Liver (tissue), 5 donors: ENCODE results near the gene PPP6R1. TPM values are rescaled to one million over a fixed set of nuclear protein-coding genes. Genes with fewer than 3 reads are reported as not detected.

Experiments used
- polyA plus RNA-seq, 2 donors: library from polyadenylated mRNA; stranded (reverse) in 1 of 2; unstranded in 1 of 2; fragments of 200-250 nt in 1 of 2; fragments of >200 nt in 1 of 2; fragmentation: Nextera tagmentation in 1 of 2; extraction: Ambion mirVana in 1 of 2; gene quantifications; one replicate each; pipeline versions ENCODE4 v1.2.1 to v1.2.3, GENCODE V29; 2013 to 2015
- small RNA-seq: library from RNA; depleted of rRNA; stranded (forward); fragments of <200 nt; gene quantifications from one replicate; pipeline ENCODE3, GENCODE V24; 2014
- total RNA-seq, 2 donors: library from RNA; depleted of rRNA; stranded (reverse); fragments of >200 nt; gene quantifications; one replicate each; pipeline ENCODE4 v1.2.3, GENCODE V29; 2014
- donor health status: healthy.
- donor health status: healthy.
- donor health status: healthy.

PPP6R1 gene
- total and polyA plus RNA-seq, 4 donors = 5.5 to 40.1 (median 22.5) TPM

Small RNAs within 50 kb of the gene (small RNA-seq; reads per million reads assigned to genes)
- gene MIR6802 = not detected
- not detected for gene MIR6803
- gene MIR6804 = not detected

Other genes starting within 250 kb of the PPP6R1 start
- 1 to 10 TPM in 1 of 2 donors, under 1 TPM in 1; 0.17 to 1.4 TPM for gene GP6, start 220.8 kb downstream of the PPP6R1 start, total RNA-seq
- gene GP6, start 220.8 kb downstream of the PPP6R1 start, polyA plus RNA-seq = under 1 TPM; 0.13 to 0.16 TPM
- 10 to 100 TPM in 1 of 2 donors, 1 to 10 TPM in 1; 8.9 to 11.7 TPM for gene RDH13, start 195.9 kb downstream of the PPP6R1 start, total RNA-seq
- gene RDH13, start 195.9 kb downstream of the PPP6R1 start, polyA plus RNA-seq = 10 to 100 TPM in 1 of 2 donors, 1 to 10 TPM in 1; 9.0 to 10.1 TPM
- gene EPS8L1, start 183.1 kb downstream of the PPP6R1 start, total RNA-seq = 1 to 10 TPM in 1 of 2 donors, under 1 TPM in 1; 0.65 to 1.5 TPM
- gene EPS8L1, start 183.1 kb downstream of the PPP6R1 start, polyA plus RNA-seq = 1 to 10 TPM in 1 of 2 donors, under 1 TPM in 1; 0.40 to 1.1 TPM
- 10 to 100 TPM; 20.3 to 29.5 TPM for gene PPP1R12C, start 141.4 kb downstream of the PPP6R1 start, total RNA-seq
- gene PPP1R12C, start 141.4 kb downstream of the PPP6R1 start, polyA plus RNA-seq = 10 to 100 TPM in 1 of 2 donors, 1 to 10 TPM in 1; 7.4 to 35.8 TPM
- under 1 TPM in 1 of 2 donors, not detected in 1; 0.28 TPM for gene TNNT1, start 109.8 kb downstream of the PPP6R1 start, total RNA-seq
- under 1 TPM in 1 of 2 donors, not detected in 1; 0.15 TPM for gene TNNT1, start 109.8 kb downstream of the PPP6R1 start, polyA plus RNA-seq
- not detected for gene TNNI3, start 101.3 kb downstream of the PPP6R1 start, total RNA-seq
- not detected for gene TNNI3, start 101.3 kb downstream of the PPP6R1 start, polyA plus RNA-seq
- gene DNAAF3, start 92.4 kb downstream of the PPP6R1 start, total RNA-seq = under 1 TPM; 0.23 to 0.50 TPM
- gene DNAAF3, start 92.4 kb downstream of the PPP6R1 start, polyA plus RNA-seq = under 1 TPM; 0.18 to 0.64 TPM
- gene SYT5, start 78.7 kb downstream of the PPP6R1 start, total RNA-seq = under 1 TPM in 1 of 2 donors, not detected in 1; under 0.01 TPM
- gene SYT5, start 78.7 kb downstream of the PPP6R1 start, polyA plus RNA-seq = not detected
- gene PTPRH, start 49.5 kb downstream of the PPP6R1 start, total RNA-seq = 10 to 100 TPM in 1 of 2 donors, 1 to 10 TPM in 1; 3.1 to 18.5 TPM
- 10 to 100 TPM in 1 of 2 donors, 1 to 10 TPM in 1; 4.3 to 20.4 TPM for gene PTPRH, start 49.5 kb downstream of the PPP6R1 start, polyA plus RNA-seq
- 10 to 100 TPM in 1 of 2 donors, 1 to 10 TPM in 1; 4.8 to 13.7 TPM for gene TMEM86B, start 30.3 kb downstream of the PPP6R1 start, total RNA-seq
- gene TMEM86B, start 30.3 kb downstream of the PPP6R1 start, polyA plus RNA-seq = 10 to 100 TPM; 19.4 to 20.1 TPM
- gene HSPBP1, start 21.1 kb upstream of the PPP6R1 start, total RNA-seq = 10 to 100 TPM in 1 of 2 donors, 1 to 10 TPM in 1; 9.4 to 11.6 TPM
- gene HSPBP1, start 21.1 kb upstream of the PPP6R1 start, polyA plus RNA-seq = 10 to 100 TPM; 15.3 to 31.6 TPM
- under 1 TPM; 0.42 to 0.65 TPM for gene BRSK1, start 25.0 kb upstream of the PPP6R1 start, total RNA-seq
- gene BRSK1, start 25.0 kb upstream of the PPP6R1 start, polyA plus RNA-seq = under 1 TPM in 1 of 2 donors, not detected in 1; 0.10 TPM
- 1 to 10 TPM; 2.1 to 3.3 TPM for gene TMEM150B, start 66.3 kb upstream of the PPP6R1 start, total RNA-seq
- 1 to 10 TPM in 1 of 2 donors, under 1 TPM in 1; 0.81 to 1.8 TPM for gene TMEM150B, start 66.3 kb upstream of the PPP6R1 start, polyA plus RNA-seq
- 10 to 100 TPM in 1 of 2 donors, 1 to 10 TPM in 1; 3.9 to 11.6 TPM for gene KMT5C, start 80.9 kb upstream of the PPP6R1 start, total RNA-seq
- 1 to 10 TPM; 1.1 to 2.1 TPM for gene KMT5C, start 80.9 kb upstream of the PPP6R1 start, polyA plus RNA-seq
- gene COX6B2, start 95.7 kb upstream of the PPP6R1 start, total RNA-seq = not detected
- not detected for gene COX6B2, start 95.7 kb upstream of the PPP6R1 start, polyA plus RNA-seq
- not detected for gene GARIN5B, start 104.2 kb upstream of the PPP6R1 start, total RNA-seq
- not detected for gene GARIN5B, start 104.2 kb upstream of the PPP6R1 start, polyA plus RNA-seq
- gene IL11, start 111.4 kb upstream of the PPP6R1 start, total RNA-seq = not detected
- not detected for gene IL11, start 111.4 kb upstream of the PPP6R1 start, polyA plus RNA-seq
- gene TMEM190, start 117.8 kb upstream of the PPP6R1 start, total RNA-seq = not detected
- gene TMEM190, start 117.8 kb upstream of the PPP6R1 start, polyA plus RNA-seq = not detected
- under 1 TPM; 0.08 to 0.47 TPM for gene TMEM238, start 125.3 kb upstream of the PPP6R1 start, total RNA-seq
- gene TMEM238, start 125.3 kb upstream of the PPP6R1 start, polyA plus RNA-seq = under 1 TPM; 0.47 to 0.54 TPM
- gene RPL28, start 126.9 kb upstream of the PPP6R1 start, total RNA-seq = 100 to 1,000 TPM; 116 to 150 TPM
- gene RPL28, start 126.9 kb upstream of the PPP6R1 start, polyA plus RNA-seq = 100 to 1,000 TPM; 177 to 535 TPM
- gene UBE2S, start 148.8 kb upstream of the PPP6R1 start, total RNA-seq = 10 to 100 TPM in 1 of 2 donors, 1 to 10 TPM in 1; 5.2 to 95.2 TPM
- 1 to 10 TPM; 6.7 to 6.9 TPM for gene UBE2S, start 148.8 kb upstream of the PPP6R1 start, polyA plus RNA-seq
- 1 to 10 TPM in 1 of 2 donors, not detected in 1; 1.6 TPM for gene SHISA7, start 184.3 kb upstream of the PPP6R1 start, total RNA-seq
- gene SHISA7, start 184.3 kb upstream of the PPP6R1 start, polyA plus RNA-seq = not detected
- gene ISOC2, start 202.6 kb upstream of the PPP6R1 start, total RNA-seq = 100 to 1,000 TPM in 1 of 2 donors, 10 to 100 TPM in 1; 49.1 to 101 TPM
- gene ISOC2, start 202.6 kb upstream of the PPP6R1 start, polyA plus RNA-seq = 100 to 1,000 TPM; 136 to 181 TPM
- not detected for gene C19orf85, start 205.7 kb upstream of the PPP6R1 start, total RNA-seq
- gene C19orf85, start 205.7 kb upstream of the PPP6R1 start, polyA plus RNA-seq = not detected
- gene ZNF628, start 217.6 kb upstream of the PPP6R1 start, total RNA-seq = 1 to 10 TPM; 1.1 to 1.9 TPM
- 1 to 10 TPM in 1 of 2 donors, under 1 TPM in 1; 0.99 to 4.4 TPM for gene ZNF628, start 217.6 kb upstream of the PPP6R1 start, polyA plus RNA-seq
- 1 to 10 TPM; 1.4 to 3.7 TPM for gene NAT14, start 226.2 kb upstream of the PPP6R1 start, total RNA-seq
- 1 to 10 TPM; 2.6 to 3.5 TPM for gene NAT14, start 226.2 kb upstream of the PPP6R1 start, polyA plus RNA-seq
- under 1 TPM; 0.19 to 0.84 TPM for gene SSC5D, start 229.4 kb upstream of the PPP6R1 start, total RNA-seq
- 1 to 10 TPM in 1 of 2 donors, under 1 TPM in 1; 0.08 to 1.0 TPM for gene SSC5D, start 229.4 kb upstream of the PPP6R1 start, polyA plus RNA-seq